ENCODE results near the gene KDM5C. TPM values are rescaled to one million over a fixed set of nuclear protein-coding genes. Genes with fewer than 3 reads are reported as not detected.

The KDM5C gene
- total and polyA plus RNA-seq, 9 of the 15 experiments (the other 6 are each of a cell fraction or from before 2014, with no cell fraction given): 0.62 to 136 (median 52.4) TPM

DNA sequence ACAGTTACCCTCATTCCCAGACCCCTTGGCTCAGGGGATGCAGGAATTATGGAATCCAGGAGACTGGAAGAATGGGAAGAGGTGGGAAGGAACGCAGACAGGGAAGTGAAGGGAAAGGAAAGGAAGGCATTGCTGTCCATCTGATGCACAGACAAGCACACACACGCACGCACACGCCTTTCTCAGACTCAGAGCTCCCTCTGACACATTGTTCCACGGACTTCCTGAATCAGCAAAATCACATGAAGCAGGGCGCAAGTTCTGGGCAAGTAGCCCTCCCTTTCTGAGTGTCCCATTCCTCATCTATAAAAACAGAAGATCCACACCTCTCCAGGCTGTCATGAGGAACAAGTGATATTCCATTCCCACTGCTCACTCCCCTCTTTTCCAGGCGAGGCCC lies 43.2 kb upstream of the KDM5C start:
- Histone ChIP-seq H3K9ac (ENCODE audit: insufficient read depth in 1 of 2, low read depth in 2 of 2, low read length in 2 of 2) (peak overlapping the region; percentile 28 to 33; a peak in 2 of 4 replicates), H3K4me3 (no peak overlapping the region), H3K4me2 (ENCODE audit: insufficient read depth, low read length) (peak overlapping the region; percentile 14), H3K27me3 (ENCODE audit: control insufficient read depth in 2 of 2, insufficient read depth in 2 of 2, low read length in 2 of 2) (no peaks in the 10 kb centered on the region), H3K27ac (ENCODE audit: extremely low read depth, low read depth, low read length) (peak overlapping the region; percentile 5; the same call in 1 of the 3 replicates), H4K20me1 (replicated peaks; ENCODE audit: control insufficient read depth, insufficient read depth, low read length) (no peaks in the 10 kb centered on the region), H3K9me3 (replicated peaks; ENCODE audit: control insufficient read depth, insufficient read depth, low read depth, low read length) (no peaks in the 10 kb centered on the region), H3K79me2 (ENCODE audit: control insufficient read depth, insufficient read depth, low read length) (no peaks in the 10 kb centered on the region), H2AFZ (ENCODE audit: low read depth, low read length) (peak overlapping the region; percentile 34; the same call in 1 of the 2 replicates), H3K36me3 (ENCODE audit: control insufficient read depth, insufficient read depth, low read length) (peaks cover 2% of the 10 kb centered on the region; the same call in 1 of the 3 replicates), H3K4me1 (replicated peaks in 1 of 2; ENCODE audit: control insufficient read depth in 2 of 2, insufficient read depth in 2 of 2, low read length in 2 of 2) (peaks cover 30 to 38% of the 10 kb centered on the region in 2 experiments; a peak in 4 of 5 replicates), H3K9me1 (ENCODE audit: control insufficient read depth, insufficient read depth, low read length) (no peaks in the 10 kb centered on the region)
- in situ Hi-C loops (cut with MboI): no loop called here
- WGBS (ENCODE audit: insufficient coverage, low coverage, missing lambda C conversion rate): 12% methylated on average over 7 of the region's 7 CpGs
- POLR2A ChIA-PET: interaction anchor here (0.7 to 0.8 kb wide), 3 partner anchors 10 to 27 kb away, joined by 3 read pairs; no protein-coding TSS in a partner anchor
- intact Hi-C loops (cut with micrococcal nuclease): no loop called here
- FAIRE-seq: peak; percentile 69
- CTCF ChIA-PET (ENCODE audit: low intra/inter-chr PET ratio): no interaction called here
- BruUV-seq (replicated peaks): no TSS peak
- no peak for ATAC-seq
- DNase-seq (ENCODE audit: extremely low read depth in 1 of 4, low spot score in 3 of 4): peak in 1 of 4 experiments; percentile 42
- TF ChIP-seq CHD7 (IDR thresholded peaks at IDR 0.05; ENCODE audit: low read depth, low read length): no peak
- TF ChIP-seq ZNF347 (CRISPR knock-in tag; IDR thresholded peaks at IDR 0.05; ENCODE audit: low read depth): no peak
- TF ChIP-seq ZNF780A (CRISPR knock-in tag; IDR thresholded peaks at IDR 0.05): no peak
- no peak for TF ChIP-seq EZH2 (IDR thresholded peaks at IDR 0.05; ENCODE audit: borderline replicate concordance, low read depth, low read length)
- no peak for TF ChIP-seq BRD4 (IDR thresholded peaks at IDR 0.05)
- no peak for TF ChIP-seq U2AF1 (optimal IDR thresholded peaks at IDR 0.05; ENCODE audit: low read depth, low read length)
- TF ChIP-seq ZBTB17 (CRISPR knock-in tag; IDR thresholded peaks at IDR 0.05): no peak
- no peak for TF ChIP-seq MCM7 (IDR thresholded peaks at IDR 0.05)
- TF ChIP-seq ILF3 (IDR thresholded peaks at IDR 0.05; ENCODE audit: borderline replicate concordance): no peak
- TF ChIP-seq E2F6 (IDR thresholded peaks at IDR 0.05; ENCODE audit: borderline replicate concordance in 1 of 2, extremely low read depth in 1 of 2, insufficient read depth in 1 of 2, insufficient read length in 1 of 2, low read depth in 1 of 2, low read length in 1 of 2, poor library complexity in 1 of 2, severe bottlenecking in 1 of 2): no peak
- TF ChIP-seq ZNF324 (CRISPR knock-in tag; IDR thresholded peaks at IDR 0.05): no peak
